Fibroblast of the aortic adventitia (primary cell): ENCODE data around the gene TMEM225B. TPM values are rescaled to one million over a fixed set of nuclear protein-coding genes. Genes with fewer than 3 reads are reported as not detected.
"Not testable (repeated sequence)": the region's sequence is repeated elsewhere in the genome, so short reads cannot be mapped to it uniquely, and the experiment has no call there.

Source experiments
- DNase-seq: peaks from one replicate; pipeline ENCODE4 v3.0.0-alpha.2; 2010; ENCODE audit warnings: low read depth
- H3K4me3 ChIP-seq: 2 replicates; pipeline ENCODE4 v1.5.1; 2011; ENCODE audit warnings: low read depth, mild to moderate bottlenecking, control low read depth, low read length, moderate library complexity
- CTCF ChIP-seq: IDR thresholded peaks from 2 replicates; pipeline ENCODE4 v1.5.1; 2011; ENCODE audit warnings: mild to moderate bottlenecking, low read length, control low read depth, inconsistent platforms; ENCODE audit not compliant: insufficient read depth
- total RNA-seq: library from RNA; depleted of rRNA; stranded (reverse); fragments of >200 nt; gene quantifications from 2 replicates; pipeline ENCODE4 v1.2.3, GENCODE V29; 2012; ENCODE audit warnings: low replicate concordance

The TMEM225B gene
- total RNA-seq, 1 donor, result 0.54 TPM

- DNase-seq, result peak; percentile 98
- TF ChIP-seq CTCF, result no peak
- H3K4me3 ChIP-seq, result no peak overlapping the region
Measured at GRCh38 chr7:99562832-99563231, 35.2 kb upstream of the TMEM225B start.

- peak; percentile 51 for DNase-seq
- no peak for TF ChIP-seq CTCF
- no peak overlapping the region for H3K4me3 ChIP-seq
Measured at GRCh38 chr7:99563650-99564049, 34.4 kb upstream of the TMEM225B start.

GRCh38 chr7:99568770-99569169 is 29.3 kb upstream of the TMEM225B start:
- not testable (repeated sequence) for DNase-seq

GRCh38 chr7:99571768-99572167 is 26.3 kb upstream of the TMEM225B start:
- H3K4me3 ChIP-seq, result no peak overlapping the region
- DNase-seq, result no peak
- TF ChIP-seq CTCF, result no peak

More at GRCh38 chr7:99568770-99569169, 29.3 kb upstream of the TMEM225B start:
- not testable (repeated sequence) for H3K4me3 ChIP-seq

- no peak for DNase-seq
- H3K4me3 ChIP-seq, result no peak overlapping the region
- TF ChIP-seq CTCF, result no peak
Measured at GRCh38 chr7:99573257-99573656, 24.8 kb upstream of the TMEM225B start.

- no peak overlapping the region for H3K4me3 ChIP-seq
- TF ChIP-seq CTCF, result no peak
- no peak for DNase-seq
Measured at GRCh38 chr7:99576251-99576650, 21.8 kb upstream of the TMEM225B start.

GRCh38 chr7:99579281-99579955 is 18.6 kb upstream of the TMEM225B start:
- no peak for TF ChIP-seq CTCF
- H3K4me3 ChIP-seq, result peak overlapping the region; percentile 66
- DNase-seq, result no peak
